Kidney epithelial cell (primary cell): ENCODE data around the gene OXCT1. TPM values are rescaled to one million over a fixed set of nuclear protein-coding genes. Genes with fewer than 3 reads are reported as not detected.

Experiments
- DNase-seq: peaks from one replicate; pipeline ENCODE4 v3.0.0-alpha.2; 2010; ENCODE audit warnings: low read depth
- H3K27me3 ChIP-seq: 2 replicates; pipeline ENCODE4 v1.6.0; 2011; ENCODE audit warnings: low read length; ENCODE audit not compliant: control insufficient read depth, insufficient read depth
- H3K36me3 ChIP-seq: 2 replicates; pipeline ENCODE4 v1.5.1; 2011; ENCODE audit warnings: low read length; ENCODE audit not compliant: control insufficient read depth, insufficient read depth
- H3K4me3 ChIP-seq: 2 replicates; pipeline ENCODE4 v1.5.1; 2011; ENCODE audit warnings: low read depth, mild to moderate bottlenecking, control low read depth, low read length
- total RNA-seq: library from RNA; depleted of rRNA; stranded (reverse); fragments of >200 nt; gene quantifications from 2 replicates; pipeline ENCODE4 v1.2.3, GENCODE V29; 2015
- TF ChIP-seq, protein P1 (sequence below): IDR thresholded peaks from 2 replicates; pipeline ENCODE4 v1.5.1; 2011; ENCODE audit warnings: mild to moderate bottlenecking, moderate library complexity, low read length, control low read depth, inconsistent platforms; ENCODE audit not compliant: insufficient read depth, poor library complexity, severe bottlenecking

The OXCT1 gene
- total RNA-seq, 1 donor from 2014 or later: 21.0 TPM

DNA sequence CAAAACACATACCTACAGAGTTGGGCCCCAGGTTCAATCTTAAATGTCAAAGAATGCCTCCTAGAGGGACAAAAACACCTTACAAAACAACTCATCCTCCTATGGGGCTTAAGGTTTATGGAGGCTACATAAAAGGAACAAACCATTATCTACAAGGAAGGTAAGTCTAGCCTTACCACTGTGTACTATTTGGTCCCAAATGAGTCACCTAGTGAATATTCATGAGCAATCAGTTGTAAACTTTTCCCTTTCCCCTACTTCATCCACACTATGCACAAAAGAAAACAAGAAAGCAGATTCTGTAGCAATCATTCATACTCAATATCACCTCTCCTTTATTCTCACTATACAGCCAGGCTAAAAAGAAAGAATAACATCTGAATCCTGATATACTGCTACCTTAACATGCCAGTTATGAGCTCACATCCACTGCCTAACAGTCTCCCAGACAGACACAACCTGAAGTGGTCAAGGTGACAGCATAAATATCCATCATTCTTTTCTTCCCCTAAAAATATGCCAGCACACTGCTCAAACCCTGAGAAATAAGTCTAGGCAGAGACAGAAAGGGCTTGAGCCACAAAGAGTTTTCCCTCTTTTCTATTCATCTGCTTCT lies 6.2 kb downstream of the OXCT1 start:
- Histone ChIP-seq H3K4me3 (no peak overlapping the region), H3K27me3 (no peaks in the 10 kb centered on the region), H3K36me3 (no peaks in the 10 kb centered on the region)
- TF ChIP-seq, protein P1, sequence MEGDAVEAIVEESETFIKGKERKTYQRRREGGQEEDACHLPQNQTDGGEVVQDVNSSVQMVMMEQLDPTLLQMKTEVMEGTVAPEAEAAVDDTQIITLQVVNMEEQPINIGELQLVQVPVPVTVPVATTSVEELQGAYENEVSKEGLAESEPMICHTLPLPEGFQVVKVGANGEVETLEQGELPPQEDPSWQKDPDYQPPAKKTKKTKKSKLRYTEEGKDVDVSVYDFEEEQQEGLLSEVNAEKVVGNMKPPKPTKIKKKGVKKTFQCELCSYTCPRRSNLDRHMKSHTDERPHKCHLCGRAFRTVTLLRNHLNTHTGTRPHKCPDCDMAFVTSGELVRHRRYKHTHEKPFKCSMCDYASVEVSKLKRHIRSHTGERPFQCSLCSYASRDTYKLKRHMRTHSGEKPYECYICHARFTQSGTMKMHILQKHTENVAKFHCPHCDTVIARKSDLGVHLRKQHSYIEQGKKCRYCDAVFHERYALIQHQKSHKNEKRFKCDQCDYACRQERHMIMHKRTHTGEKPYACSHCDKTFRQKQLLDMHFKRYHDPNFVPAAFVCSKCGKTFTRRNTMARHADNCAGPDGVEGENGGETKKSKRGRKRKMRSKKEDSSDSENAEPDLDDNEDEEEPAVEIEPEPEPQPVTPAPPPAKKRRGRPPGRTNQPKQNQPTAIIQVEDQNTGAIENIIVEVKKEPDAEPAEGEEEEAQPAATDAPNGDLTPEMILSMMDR: no peak
- no peak for DNase-seq

DNA sequence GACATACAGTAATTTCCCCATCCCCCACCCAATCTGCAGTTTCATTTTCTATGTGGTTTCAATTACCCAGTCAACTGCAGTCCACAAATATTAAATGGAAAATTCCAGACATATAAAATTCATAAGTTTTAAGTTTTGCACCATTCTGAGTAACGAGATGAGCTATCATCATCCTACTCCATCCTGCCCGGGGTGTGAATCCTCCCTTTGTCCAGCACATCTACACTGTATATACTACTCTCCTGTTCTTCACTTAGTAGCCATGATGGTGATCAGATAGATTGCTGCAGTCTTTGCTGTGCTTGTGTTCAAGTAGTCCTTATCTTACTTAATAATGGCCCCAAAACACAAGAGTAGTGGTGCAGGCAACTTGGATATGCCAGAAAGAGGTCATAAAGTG lies 11.3 kb downstream of the OXCT1 start:
- no peaks in the 10 kb centered on the region for H3K36me3 ChIP-seq
- no peaks in the 10 kb centered on the region for H3K27me3 ChIP-seq
- no peak for DNase-seq
- no peak overlapping the region for H3K4me3 ChIP-seq
- TF ChIP-seq, protein P1: no peak

DNA sequence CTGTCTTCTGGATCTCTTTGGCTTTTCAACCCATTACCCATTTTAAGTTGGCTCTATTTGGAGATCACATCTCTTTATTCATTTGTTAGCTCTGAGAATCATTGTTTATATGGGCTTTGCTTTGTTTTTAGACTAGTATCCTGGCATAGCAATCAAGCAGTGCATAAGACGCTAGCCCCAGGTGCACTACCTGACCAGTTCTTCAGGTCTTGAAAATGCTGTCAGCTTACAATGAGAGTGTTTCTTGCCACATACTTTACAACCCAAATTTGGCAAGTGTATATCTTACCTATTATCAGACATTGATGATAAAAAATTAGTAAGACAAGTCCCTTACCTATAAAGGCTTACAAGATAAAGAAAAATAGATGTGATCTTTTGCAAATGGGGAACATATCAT lies 12.2 kb downstream of the OXCT1 start:
- H3K27me3 ChIP-seq: no peaks in the 10 kb centered on the region
- H3K4me3 ChIP-seq: no peak overlapping the region
- H3K36me3 ChIP-seq: no peaks in the 10 kb centered on the region
- TF ChIP-seq, protein P1: no peak
- DNase-seq: no peak

DNA sequence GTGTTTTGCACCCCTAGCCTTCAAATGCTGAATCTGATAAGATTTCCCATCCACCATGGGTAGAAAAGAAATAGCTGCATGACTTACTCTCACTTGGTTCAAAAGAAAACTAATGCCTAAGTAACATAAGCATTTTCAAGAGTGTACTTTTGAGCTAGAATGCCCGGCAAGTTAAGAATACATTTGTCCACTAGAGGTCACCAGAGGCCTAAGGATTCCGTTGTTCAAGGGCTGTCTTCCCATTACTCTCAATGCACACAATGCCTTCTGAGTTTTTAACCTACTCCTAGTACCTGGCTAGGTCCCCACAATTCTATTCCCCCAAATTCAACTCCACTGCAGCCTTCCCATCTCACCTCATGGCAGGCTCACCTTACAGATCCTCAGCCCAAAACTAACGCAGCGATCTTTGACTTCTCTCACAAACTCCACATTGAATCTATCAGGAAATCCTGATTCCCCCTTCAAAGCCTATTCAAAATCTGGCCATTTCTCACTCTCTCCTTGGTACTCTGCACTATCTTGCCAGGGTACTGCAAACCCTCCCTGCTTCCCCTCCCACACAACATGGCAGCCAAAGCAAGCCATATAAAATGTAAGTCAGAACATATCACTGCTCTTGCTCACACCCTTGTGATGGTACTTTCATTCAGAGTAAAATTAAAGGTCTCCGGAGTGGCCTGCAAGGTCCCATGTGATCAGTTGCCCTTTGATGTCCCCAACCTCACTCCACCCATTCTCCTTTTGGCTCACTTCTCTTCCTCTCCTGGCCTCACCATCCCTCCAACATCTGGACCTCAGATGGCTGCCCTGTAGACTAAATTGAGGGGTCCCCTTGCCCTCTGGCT lies 13.4 kb downstream of the OXCT1 start:
- TF ChIP-seq, protein P1: peak; percentile 68
- DNase-seq: no peak
- H3K27me3 ChIP-seq: no peaks in the 10 kb centered on the region
- no peak overlapping the region for H3K4me3 ChIP-seq
- no peaks in the 10 kb centered on the region for H3K36me3 ChIP-seq

DNA sequence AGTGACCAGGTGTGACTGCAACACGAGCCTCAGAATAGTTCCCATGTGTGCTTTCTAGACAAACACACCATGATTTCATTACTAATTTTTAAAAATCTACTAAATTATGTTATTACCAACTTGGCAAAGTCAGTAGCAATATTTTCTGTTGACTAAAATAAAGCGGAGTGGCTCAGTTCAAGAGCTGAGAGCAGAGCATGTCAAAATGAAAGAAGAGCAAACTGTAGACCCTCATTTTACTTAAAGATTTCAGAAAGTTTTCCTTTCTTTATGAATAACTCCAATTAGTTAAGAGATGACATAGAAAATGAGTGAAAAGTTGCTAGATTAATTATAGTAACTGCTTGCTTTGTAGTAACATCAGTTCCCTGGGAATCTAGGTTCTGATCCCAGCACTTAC lies 17.9 kb downstream of the OXCT1 start:
- no peaks in the 10 kb centered on the region for H3K36me3 ChIP-seq
- no peak overlapping the region for H3K4me3 ChIP-seq
- H3K27me3 ChIP-seq: no peaks in the 10 kb centered on the region
- TF ChIP-seq, protein P1: no peak
- DNase-seq: no peak
